Neural cell (in vitro differentiated cells): ENCODE data around the gene TRIM2. TPM values are rescaled to one million over a fixed set of nuclear protein-coding genes. Genes with fewer than 3 reads are reported as not detected.
A peak's percentile ranks its signal among the peaks of the same experiment; 100 is the strongest.

ENCODE experiments used
- H2AFZ ChIP-seq: fragments of 200-600, 300-800 bp; sonication (generic), shearing (Covaris generic); 2 replicates; pipeline ENCODE4 v1.6.0; 2014; ENCODE audit warnings: low read depth, mild to moderate bottlenecking, antibody characterized with exemption, low read length, moderate library complexity
- H3F3A ChIP-seq: fragments of 200-600 bp; shearing (Covaris generic); 2 replicates; pipeline ENCODE4 v1.6.1; 2016; ENCODE audit warnings: mild to moderate bottlenecking, moderate library complexity, mixed read lengths, antibody characterized with exemption, low read length; ENCODE audit not compliant: insufficient read depth, poor library complexity, severe bottlenecking
- H3K27ac ChIP-seq: fragments of 200-600, 300-800 bp; sonication (generic), shearing (Covaris generic); 2 replicates; pipeline ENCODE4 v1.5.1; 2014; ENCODE audit warnings: mild to moderate bottlenecking, low read length, moderate library complexity
- H3K27me3 ChIP-seq: fragments of 300-800, 200-600 bp; sonication (generic), shearing (Covaris generic); 2 replicates; pipeline ENCODE4 v1.6.0; 2014; ENCODE audit warnings: mild to moderate bottlenecking, low read depth, low read length, moderate library complexity; ENCODE audit not compliant: insufficient read depth
- H3K36me3 ChIP-seq: fragments of 300-800, 200-600 bp; sonication (generic), shearing (Covaris generic); 2 replicates; pipeline ENCODE4 v1.5.1; 2014; ENCODE audit warnings: mild to moderate bottlenecking, antibody characterized with exemption, low read length, moderate library complexity; ENCODE audit not compliant: insufficient read depth
- H3K4me2 ChIP-seq: fragments of 300-800, 200-600 bp; sonication (generic), shearing (Covaris generic); 2 replicates; pipeline ENCODE4 v1.6.0; 2014; ENCODE audit warnings: mild to moderate bottlenecking, low read length
- H3K4me3 ChIP-seq: fragments of 300-800, 200-600 bp; sonication (generic), shearing (Covaris generic); 2 replicates; pipeline ENCODE4 v1.5.1; 2014; ENCODE audit warnings: mild to moderate bottlenecking, low read length, moderate library complexity
- H3K79me2 ChIP-seq: fragments of 200-600 bp; shearing (Covaris generic); replicated peaks from 2 replicates; pipeline ENCODE4 v1.6.0; 2014; ENCODE audit warnings: mild to moderate bottlenecking, low read length, moderate library complexity; ENCODE audit not compliant: insufficient read depth
- H3K9ac ChIP-seq: fragments of 300-800, 200-600 bp; sonication (generic), shearing (Covaris generic); 2 replicates; pipeline ENCODE4 v1.6.1; 2016; ENCODE audit warnings: mild to moderate bottlenecking, low read length, mixed read lengths
- H3K9me2 ChIP-seq: fragments of 200-600 bp; shearing (Covaris generic); 2 replicates; pipeline ENCODE4 v1.6.1; 2016; ENCODE audit warnings: mild to moderate bottlenecking, low read length, mixed read lengths; ENCODE audit not compliant: insufficient read depth
- H3K9me3 ChIP-seq: fragments of 200-600, 300-800 bp; sonication (generic), shearing (Covaris generic); 2 replicates; pipeline ENCODE4 v1.6.1; 2016; ENCODE audit warnings: mild to moderate bottlenecking, mixed run types, low read length, moderate library complexity, mixed read lengths
- H4K20me1 ChIP-seq: fragments of 200-600 bp; shearing (Covaris generic); 2 replicates; pipeline ENCODE4 v1.6.1; 2016; ENCODE audit warnings: mild to moderate bottlenecking, mixed run types; ENCODE audit not compliant: insufficient read depth
- EP300 ChIP-seq: fragments of 450-650 bp; conservative IDR thresholded peaks from 2 replicates; pipeline ENCODE4 v1.6.1; 2014; ENCODE audit warnings: antibody characterized with exemption, mild to moderate bottlenecking, moderate library complexity; ENCODE audit not compliant: poor library complexity, severe bottlenecking
- EZH2 ChIP-seq: fragments of 200-600, 300-800 bp; shearing (Covaris generic), sonication (generic); IDR thresholded peaks from 2 replicates; pipeline ENCODE4 v1.6.1; 2014; ENCODE audit warnings: antibody characterized with exemption, low read length, borderline replicate concordance, mild to moderate bottlenecking; ENCODE audit not compliant: insufficient read depth, poor library complexity, severe bottlenecking
- MXI1 ChIP-seq: fragments of 450-650 bp; conservative IDR thresholded peaks from 2 replicates; pipeline ENCODE4 v1.6.1; 2014; ENCODE audit warnings: antibody characterized with exemption, mild to moderate bottlenecking; ENCODE audit not compliant: poor library complexity, severe bottlenecking
- POLR2AphosphoS5 ChIP-seq: IDR thresholded peaks from 2 replicates; pipeline ENCODE4 v1.6.1; 2012
- RAD21 ChIP-seq: fragments of 450-650 bp; conservative IDR thresholded peaks from 2 replicates; pipeline ENCODE4 v1.6.1; 2014; ENCODE audit warnings: antibody characterized with exemption, mild to moderate bottlenecking, moderate library complexity
- SMC3 ChIP-seq: fragments of 450-650 bp; conservative IDR thresholded peaks from 2 replicates; pipeline ENCODE4 v1.6.1; 2014; ENCODE audit warnings: antibody characterized with exemption, mild to moderate bottlenecking, moderate library complexity; ENCODE audit not compliant: poor library complexity
- TAF1 ChIP-seq: IDR thresholded peaks from 2 replicates; pipeline ENCODE4 v1.6.1; 2012; ENCODE audit warnings: low read depth
- polyA plus RNA-seq: library from polyadenylated mRNA; depleted of rRNA; stranded (reverse); fragments of >200 nt; gene quantifications from 2 replicates; pipeline ENCODE4 v1.2.3, GENCODE V29; 2014
- TF ChIP-seq, protein P1 (sequence below): IDR thresholded peaks from 2 replicates; pipeline ENCODE4 v1.6.1; 2012; ENCODE audit warnings: borderline replicate concordance
- TF ChIP-seq, protein P2 (sequence below): fragments of 450-650 bp; IDR thresholded peaks from 2 replicates; pipeline ENCODE4 v1.5.1; 2014; ENCODE audit warnings: antibody characterized with exemption, mild to moderate bottlenecking, moderate library complexity; ENCODE audit not compliant: poor library complexity, severe bottlenecking

TRIM2 gene
- polyA plus RNA-seq, 1 donor from 2014 or later, result 261 TPM

DNA sequence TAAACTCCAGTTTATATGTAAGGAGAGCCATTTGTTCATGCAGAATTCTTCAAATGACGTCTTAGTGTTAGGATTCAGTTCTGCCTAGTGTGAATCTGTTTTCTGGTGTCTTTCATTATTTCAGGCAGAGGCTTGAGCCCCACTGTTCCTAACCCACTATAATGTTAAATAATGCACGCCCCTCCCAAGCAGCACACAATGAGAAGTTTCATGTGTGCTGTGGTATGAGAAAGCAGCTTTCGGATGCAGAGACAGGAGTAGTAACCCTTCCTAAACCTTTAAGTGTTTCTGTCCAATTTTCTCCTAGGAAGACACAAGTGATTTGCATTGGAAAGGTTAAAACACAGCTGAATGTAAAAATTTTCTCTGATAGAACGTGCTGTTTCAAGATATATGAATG is 54.5 kb downstream of the TRIM2 start:
- H3K27ac ChIP-seq, result peak overlapping the region; percentile 98
- H3K9ac ChIP-seq, result peak overlapping the region; percentile 87

DNA sequence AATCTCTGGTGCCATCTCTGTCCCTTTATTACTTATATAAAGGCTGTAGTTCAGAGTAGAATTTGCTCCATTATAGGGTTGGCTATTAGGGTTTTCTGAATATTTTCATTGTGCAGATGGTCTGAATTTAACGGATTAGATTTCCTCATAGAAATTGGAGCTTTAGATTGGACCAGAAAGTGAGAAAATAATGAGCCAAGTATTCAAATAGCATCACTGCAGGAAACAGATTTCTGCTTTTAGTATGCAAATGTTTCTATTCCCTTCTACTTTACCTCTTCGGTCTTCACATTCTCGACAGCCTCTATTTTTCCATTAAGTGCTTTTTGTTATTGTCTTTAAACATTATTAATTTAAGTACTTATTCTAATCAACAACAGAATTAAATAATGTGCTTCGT is 55.4 kb downstream of the TRIM2 start:
- peaks cover 9% of the 10 kb centered on the region for H3F3A ChIP-seq
- H3K4me3 ChIP-seq, result peak overlapping the region; percentile 75
- peaks cover 4% of the 10 kb centered on the region for H4K20me1 ChIP-seq
- peak overlapping the region; percentile 81 for H3K4me2 ChIP-seq
- peak overlapping the region; percentile 87 for H3K9ac ChIP-seq
- no peak for TF ChIP-seq POLR2AphosphoS5
- no peak for TF ChIP-seq MXI1
- TF ChIP-seq TAF1, result no peak
- no peak for TF ChIP-seq RAD21
- TF ChIP-seq, protein P1, sequence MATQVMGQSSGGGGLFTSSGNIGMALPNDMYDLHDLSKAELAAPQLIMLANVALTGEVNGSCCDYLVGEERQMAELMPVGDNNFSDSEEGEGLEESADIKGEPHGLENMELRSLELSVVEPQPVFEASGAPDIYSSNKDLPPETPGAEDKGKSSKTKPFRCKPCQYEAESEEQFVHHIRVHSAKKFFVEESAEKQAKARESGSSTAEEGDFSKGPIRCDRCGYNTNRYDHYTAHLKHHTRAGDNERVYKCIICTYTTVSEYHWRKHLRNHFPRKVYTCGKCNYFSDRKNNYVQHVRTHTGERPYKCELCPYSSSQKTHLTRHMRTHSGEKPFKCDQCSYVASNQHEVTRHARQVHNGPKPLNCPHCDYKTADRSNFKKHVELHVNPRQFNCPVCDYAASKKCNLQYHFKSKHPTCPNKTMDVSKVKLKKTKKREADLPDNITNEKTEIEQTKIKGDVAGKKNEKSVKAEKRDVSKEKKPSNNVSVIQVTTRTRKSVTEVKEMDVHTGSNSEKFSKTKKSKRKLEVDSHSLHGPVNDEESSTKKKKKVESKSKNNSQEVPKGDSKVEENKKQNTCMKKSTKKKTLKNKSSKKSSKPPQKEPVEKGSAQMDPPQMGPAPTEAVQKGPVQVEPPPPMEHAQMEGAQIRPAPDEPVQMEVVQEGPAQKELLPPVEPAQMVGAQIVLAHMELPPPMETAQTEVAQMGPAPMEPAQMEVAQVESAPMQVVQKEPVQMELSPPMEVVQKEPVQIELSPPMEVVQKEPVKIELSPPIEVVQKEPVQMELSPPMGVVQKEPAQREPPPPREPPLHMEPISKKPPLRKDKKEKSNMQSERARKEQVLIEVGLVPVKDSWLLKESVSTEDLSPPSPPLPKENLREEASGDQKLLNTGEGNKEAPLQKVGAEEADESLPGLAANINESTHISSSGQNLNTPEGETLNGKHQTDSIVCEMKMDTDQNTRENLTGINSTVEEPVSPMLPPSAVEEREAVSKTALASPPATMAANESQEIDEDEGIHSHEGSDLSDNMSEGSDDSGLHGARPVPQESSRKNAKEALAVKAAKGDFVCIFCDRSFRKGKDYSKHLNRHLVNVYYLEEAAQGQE, result no peak
- TF ChIP-seq EP300, result no peak
- TF ChIP-seq, protein P2, sequence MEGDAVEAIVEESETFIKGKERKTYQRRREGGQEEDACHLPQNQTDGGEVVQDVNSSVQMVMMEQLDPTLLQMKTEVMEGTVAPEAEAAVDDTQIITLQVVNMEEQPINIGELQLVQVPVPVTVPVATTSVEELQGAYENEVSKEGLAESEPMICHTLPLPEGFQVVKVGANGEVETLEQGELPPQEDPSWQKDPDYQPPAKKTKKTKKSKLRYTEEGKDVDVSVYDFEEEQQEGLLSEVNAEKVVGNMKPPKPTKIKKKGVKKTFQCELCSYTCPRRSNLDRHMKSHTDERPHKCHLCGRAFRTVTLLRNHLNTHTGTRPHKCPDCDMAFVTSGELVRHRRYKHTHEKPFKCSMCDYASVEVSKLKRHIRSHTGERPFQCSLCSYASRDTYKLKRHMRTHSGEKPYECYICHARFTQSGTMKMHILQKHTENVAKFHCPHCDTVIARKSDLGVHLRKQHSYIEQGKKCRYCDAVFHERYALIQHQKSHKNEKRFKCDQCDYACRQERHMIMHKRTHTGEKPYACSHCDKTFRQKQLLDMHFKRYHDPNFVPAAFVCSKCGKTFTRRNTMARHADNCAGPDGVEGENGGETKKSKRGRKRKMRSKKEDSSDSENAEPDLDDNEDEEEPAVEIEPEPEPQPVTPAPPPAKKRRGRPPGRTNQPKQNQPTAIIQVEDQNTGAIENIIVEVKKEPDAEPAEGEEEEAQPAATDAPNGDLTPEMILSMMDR, result no peak
- TF ChIP-seq EZH2, result no peak
- TF ChIP-seq SMC3, result no peak
- peak overlapping the region; percentile 98 for H3K27ac ChIP-seq
- no peaks in the 10 kb centered on the region for H3K9me3 ChIP-seq
- H3K36me3 ChIP-seq, result peaks cover 6% of the 10 kb centered on the region
- H3K27me3 ChIP-seq, result no peaks in the 10 kb centered on the region
- H2AFZ ChIP-seq, result no peak overlapping the region
- peaks cover 93% of the 10 kb centered on the region for H3K79me2 ChIP-seq
- no peaks in the 10 kb centered on the region for H3K9me2 ChIP-seq

More for the DNA sequence above, 54.5 kb downstream of the TRIM2 start:
- H3K4me2 ChIP-seq, result peak overlapping the region; percentile 81
- TF ChIP-seq MXI1, result peak; percentile 13
- TF ChIP-seq, protein P2, result no peak
- no peak for TF ChIP-seq EP300
- TF ChIP-seq EZH2, result no peak
- TF ChIP-seq RAD21, result no peak
- TF ChIP-seq TAF1, result peak; percentile 70
- TF ChIP-seq SMC3, result no peak
- TF ChIP-seq POLR2AphosphoS5, result peak; percentile 74
- TF ChIP-seq, protein P1, result peak; percentile 67
- no peak overlapping the region for H2AFZ ChIP-seq
- no peaks in the 10 kb centered on the region for H4K20me1 ChIP-seq
- H3K27me3 ChIP-seq, result no peaks in the 10 kb centered on the region
- H3K36me3 ChIP-seq, result peaks cover under 1% of the 10 kb centered on the region
- peaks cover 93% of the 10 kb centered on the region for H3K79me2 ChIP-seq
- no peaks in the 10 kb centered on the region for H3K9me2 ChIP-seq
- no peaks in the 10 kb centered on the region for H3K9me3 ChIP-seq
- H3K4me3 ChIP-seq, result peak overlapping the region; percentile 75
- H3F3A ChIP-seq, result peaks cover 9% of the 10 kb centered on the region
